OCI-LY1 (cell line): ENCODE data around the gene FERMT2.

Source experiments
- EZH2 ChIP-seq: fragments of 200-600 bp; sonication (generic), shearing (Covaris generic); IDR thresholded peaks from 2 replicates; pipeline ENCODE4 v1.8.0; 2017; ENCODE audit warnings: borderline replicate concordance, mixed run types, mild to moderate bottlenecking, antibody characterized with exemption, low read length, moderate library complexity, mixed read lengths
- TF ChIP-seq, protein P1 (sequence below): fragments of 200-600 bp; sonication (generic), shearing (Covaris generic); IDR thresholded peaks from 2 replicates; pipeline ENCODE4 v1.5.1; 2017; ENCODE audit warnings: mild to moderate bottlenecking, antibody characterized with exemption, low read length, moderate library complexity, mixed read lengths

DNA sequence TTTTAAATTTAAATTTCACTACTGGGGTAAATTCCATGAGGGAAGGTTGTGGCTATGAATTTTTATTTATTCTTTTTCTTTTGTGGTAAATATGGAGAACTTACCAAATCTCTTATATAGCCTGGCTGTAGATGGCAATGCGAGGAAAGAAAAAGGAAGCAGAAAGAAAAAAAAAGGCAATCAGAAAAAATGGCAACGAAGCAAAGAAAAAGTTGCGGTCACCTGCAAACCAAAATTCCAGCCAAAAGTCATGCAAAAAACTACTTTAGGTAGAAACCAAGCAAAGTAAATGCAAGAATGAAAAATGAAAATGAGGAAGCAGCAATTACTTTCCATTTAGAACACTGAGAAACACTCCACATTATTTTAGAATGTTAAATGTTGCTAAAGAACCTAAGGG is 89.9 kb downstream of the FERMT2 start:
- no peak for TF ChIP-seq EZH2
- TF ChIP-seq, protein P1, sequence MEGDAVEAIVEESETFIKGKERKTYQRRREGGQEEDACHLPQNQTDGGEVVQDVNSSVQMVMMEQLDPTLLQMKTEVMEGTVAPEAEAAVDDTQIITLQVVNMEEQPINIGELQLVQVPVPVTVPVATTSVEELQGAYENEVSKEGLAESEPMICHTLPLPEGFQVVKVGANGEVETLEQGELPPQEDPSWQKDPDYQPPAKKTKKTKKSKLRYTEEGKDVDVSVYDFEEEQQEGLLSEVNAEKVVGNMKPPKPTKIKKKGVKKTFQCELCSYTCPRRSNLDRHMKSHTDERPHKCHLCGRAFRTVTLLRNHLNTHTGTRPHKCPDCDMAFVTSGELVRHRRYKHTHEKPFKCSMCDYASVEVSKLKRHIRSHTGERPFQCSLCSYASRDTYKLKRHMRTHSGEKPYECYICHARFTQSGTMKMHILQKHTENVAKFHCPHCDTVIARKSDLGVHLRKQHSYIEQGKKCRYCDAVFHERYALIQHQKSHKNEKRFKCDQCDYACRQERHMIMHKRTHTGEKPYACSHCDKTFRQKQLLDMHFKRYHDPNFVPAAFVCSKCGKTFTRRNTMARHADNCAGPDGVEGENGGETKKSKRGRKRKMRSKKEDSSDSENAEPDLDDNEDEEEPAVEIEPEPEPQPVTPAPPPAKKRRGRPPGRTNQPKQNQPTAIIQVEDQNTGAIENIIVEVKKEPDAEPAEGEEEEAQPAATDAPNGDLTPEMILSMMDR, result no peak
